ENCODE measurements around the gene NOD1. TPM values are rescaled to one million over a fixed set of nuclear protein-coding genes. Genes with fewer than 3 reads are reported as not detected.
"Not testable (repeated sequence)": the region's sequence is repeated elsewhere in the genome, so short reads cannot be mapped to it uniquely, and the experiment has no call there.

NOD1 gene
- total RNA-seq, result 9.5 to 10.3 TPM (median 10.2 TPM) in 3 replicates

GRCh38 chr7:30478349-30479201, at the start of gene NOD1:
Gene NOD1, minus strand, starts transcription at chr7:30478784. Its CDS starts 21,863 bp downstream, at chr7:30456921.
- Mint-ChIP-seq H3K4me1 (peaks cover 26% of the 10 kb centered on the region), H3K36me3 (no peaks in the 10 kb centered on the region), H3K27ac (peak within 1 kb of the TSS; percentile 86), H3K27me3 (ENCODE audit: low read depth) (no peaks in the 10 kb centered on the region), H3K4me3 (peak within 1 kb of the TSS; percentile 86), H3K9me3 (no peaks in the 10 kb centered on the region)
- peak; percentile 51 to 73 for DNase-seq (ENCODE audit: low spot score in 2 of 2, unreplicated experiment in 2 of 2)
- no peak for TF ChIP-seq CTCF (IDR thresholded peaks at IDR 0.05; ENCODE audit: unreplicated experiment)

GRCh38 chr7:30527297-30527696, 48.7 kb upstream of the NOD1 start:
- H3K4me1 Mint-ChIP-seq; H3K4me3 Mint-ChIP-seq; H3K27ac Mint-ChIP-seq; H3K27me3 Mint-ChIP-seq (ENCODE audit: low read depth); DNase-seq (ENCODE audit: low spot score in 2 of 2, unreplicated experiment in 2 of 2); H3K9me3 Mint-ChIP-seq; H3K36me3 Mint-ChIP-seq: not testable (repeated sequence)

GRCh38 chr7:30526163-30526562, 47.6 kb upstream of the NOD1 start:
- Mint-ChIP-seq H3K36me3 (peaks cover 1% of the 10 kb centered on the region), H3K4me1 (peaks cover 10% of the 10 kb centered on the region), H3K27me3 (ENCODE audit: low read depth) (peaks cover 3% of the 10 kb centered on the region), H3K27ac (no peak overlapping the region), H3K9me3 (peaks cover 4% of the 10 kb centered on the region), H3K4me3 (no peak overlapping the region)
- TF ChIP-seq CTCF (IDR thresholded peaks at IDR 0.05; ENCODE audit: unreplicated experiment), result no peak
- DNase-seq (ENCODE audit: low spot score in 2 of 2, unreplicated experiment in 2 of 2), result no peak

GRCh38 chr7:30525429-30525828, 46.8 kb upstream of the NOD1 start:
- DNase-seq (ENCODE audit: low spot score in 2 of 2, unreplicated experiment in 2 of 2), result no peak
- Mint-ChIP-seq H3K27ac (no peak overlapping the region), H3K27me3 (ENCODE audit: low read depth) (peaks cover 3% of the 10 kb centered on the region), H3K36me3 (peaks cover 1% of the 10 kb centered on the region), H3K4me3 (no peak overlapping the region), H3K9me3 (peaks cover 2% of the 10 kb centered on the region), H3K4me1 (peaks cover 16% of the 10 kb centered on the region)
- no peak for TF ChIP-seq CTCF (IDR thresholded peaks at IDR 0.05; ENCODE audit: unreplicated experiment)

GRCh38 chr7:30524545-30524944, 46.0 kb upstream of the NOD1 start:
- H3K9me3 Mint-ChIP-seq, result no peaks in the 10 kb centered on the region
- H3K4me1 Mint-ChIP-seq, result peaks cover 23% of the 10 kb centered on the region
- H3K36me3 Mint-ChIP-seq, result peaks cover 1% of the 10 kb centered on the region
- H3K27ac Mint-ChIP-seq, result no peak overlapping the region
- no peak for TF ChIP-seq CTCF (IDR thresholded peaks at IDR 0.05; ENCODE audit: unreplicated experiment)
- peaks cover 3% of the 10 kb centered on the region for H3K27me3 Mint-ChIP-seq (ENCODE audit: low read depth)
- no peak overlapping the region for H3K4me3 Mint-ChIP-seq
- DNase-seq (ENCODE audit: low spot score in 2 of 2, unreplicated experiment in 2 of 2), result no peak

DNA sequence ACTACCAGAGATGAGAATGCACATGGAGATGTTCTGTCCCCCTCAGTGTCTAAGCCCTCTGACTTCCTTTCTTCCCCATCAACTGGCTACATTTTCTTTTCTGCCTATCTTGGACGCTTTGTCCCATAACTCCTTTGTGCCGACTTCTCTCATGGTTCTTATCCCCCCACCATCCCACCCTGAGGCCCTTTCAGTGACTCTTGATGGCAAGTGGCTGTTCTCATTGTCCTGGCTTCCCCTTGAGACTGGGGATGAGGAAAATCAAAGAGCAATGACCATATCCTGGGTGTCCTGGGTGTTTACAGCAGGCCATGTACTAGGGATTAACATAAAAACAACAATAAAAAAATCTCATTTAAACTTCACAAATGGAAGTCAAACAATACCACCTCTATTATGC, 44.9 kb upstream of the NOD1 start:
- TF ChIP-seq CTCF (IDR thresholded peaks at IDR 0.05; ENCODE audit: unreplicated experiment), result no peak
- peaks cover 1% of the 10 kb centered on the region for H3K36me3 Mint-ChIP-seq
- peaks cover 31% of the 10 kb centered on the region for H3K4me1 Mint-ChIP-seq
- no peak for DNase-seq (ENCODE audit: low spot score in 2 of 2, unreplicated experiment in 2 of 2)
- no peak overlapping the region for H3K4me3 Mint-ChIP-seq
- H3K27me3 Mint-ChIP-seq (ENCODE audit: low read depth), result peaks cover 3% of the 10 kb centered on the region
- H3K27ac Mint-ChIP-seq, result no peak overlapping the region
- H3K9me3 Mint-ChIP-seq, result no peaks in the 10 kb centered on the region

Measured in mesothelial cell of epicardium (in vitro differentiated cells).